ENCODE data around the gene TFEB.

GRCh38 chr6:41667195-41667594, 68.2 kb downstream of the TFEB start:
- TF ChIP-seq CTCF (IDR thresholded peaks at IDR 0.05; ENCODE audit: low read depth, low read length, missing input control) (no peak), SP1 (IDR thresholded peaks at IDR 0.05) (no peak)

Measured in liver (tissue), 3 donors.